Measurements from ENCODE around the gene GNL1. TPM values are rescaled to one million over a fixed set of nuclear protein-coding genes. Genes with fewer than 3 reads are reported as not detected.

Gene GNL1
- total and polyA plus RNA-seq, 4 donors, result 10.1 to 18.2 (median 13.2) TPM

- no peaks in the 10 kb centered on the region for H3K9me3 ChIP-seq (ENCODE audit: control insufficient read depth in 4 of 4, low read length in 3 of 4)
- H3K4me3 ChIP-seq (ENCODE audit: low read depth in 1 of 3, low read length in 3 of 3), result no peak overlapping the region
- H3K4me1 ChIP-seq (ENCODE audit: control insufficient read depth in 4 of 4, insufficient read depth in 4 of 4, low read length in 3 of 4), result peaks cover 10 to 60% (median 56%) of the 10 kb centered on the region in 4 donors
- TF ChIP-seq CTCF (IDR thresholded peaks at IDR 0.05; ENCODE audit: low read depth, low read length, missing input control) (no peak), HNF4G (IDR thresholded peaks at IDR 0.05) (no peak), TAF1 (conservative IDR thresholded peaks at IDR 0.05) (no peak), ATF3 (IDR thresholded peaks at IDR 0.05) (peak; percentile 49), YY1 (IDR thresholded peaks at IDR 0.05) (peak; percentile 50), GABPA (IDR thresholded peaks at IDR 0.05 in 1 of 2, conservative IDR thresholded peaks at IDR 0.05 in 1 of 2) (peak in 1 of 2 donors; percentile 77), SP1 (IDR thresholded peaks at IDR 0.05) (peak; percentile 64), RAD21 (IDR thresholded peaks at IDR 0.05) (peak; percentile 11 to 28), HNF4A (conservative IDR thresholded peaks at IDR 0.05) (peak; percentile 45 to 59), JUND (IDR thresholded peaks at IDR 0.05) (peak in 1 of 2 donors; percentile 23), ZBTB33 (IDR thresholded peaks at IDR 0.05) (peak; percentile 38), NR2F2 (IDR thresholded peaks at IDR 0.05) (no peak), EGR1 (IDR thresholded peaks at IDR 0.05; ENCODE audit: low read depth in 2 of 2) (no peak), RXRA (IDR thresholded peaks at IDR 0.05) (peak; percentile 92 to 93), FOXA2 (IDR thresholded peaks at IDR 0.05) (peak; percentile 45), MAX (IDR thresholded peaks at IDR 0.05) (peak; percentile 56)
- TF ChIP-seq, protein P1, sequence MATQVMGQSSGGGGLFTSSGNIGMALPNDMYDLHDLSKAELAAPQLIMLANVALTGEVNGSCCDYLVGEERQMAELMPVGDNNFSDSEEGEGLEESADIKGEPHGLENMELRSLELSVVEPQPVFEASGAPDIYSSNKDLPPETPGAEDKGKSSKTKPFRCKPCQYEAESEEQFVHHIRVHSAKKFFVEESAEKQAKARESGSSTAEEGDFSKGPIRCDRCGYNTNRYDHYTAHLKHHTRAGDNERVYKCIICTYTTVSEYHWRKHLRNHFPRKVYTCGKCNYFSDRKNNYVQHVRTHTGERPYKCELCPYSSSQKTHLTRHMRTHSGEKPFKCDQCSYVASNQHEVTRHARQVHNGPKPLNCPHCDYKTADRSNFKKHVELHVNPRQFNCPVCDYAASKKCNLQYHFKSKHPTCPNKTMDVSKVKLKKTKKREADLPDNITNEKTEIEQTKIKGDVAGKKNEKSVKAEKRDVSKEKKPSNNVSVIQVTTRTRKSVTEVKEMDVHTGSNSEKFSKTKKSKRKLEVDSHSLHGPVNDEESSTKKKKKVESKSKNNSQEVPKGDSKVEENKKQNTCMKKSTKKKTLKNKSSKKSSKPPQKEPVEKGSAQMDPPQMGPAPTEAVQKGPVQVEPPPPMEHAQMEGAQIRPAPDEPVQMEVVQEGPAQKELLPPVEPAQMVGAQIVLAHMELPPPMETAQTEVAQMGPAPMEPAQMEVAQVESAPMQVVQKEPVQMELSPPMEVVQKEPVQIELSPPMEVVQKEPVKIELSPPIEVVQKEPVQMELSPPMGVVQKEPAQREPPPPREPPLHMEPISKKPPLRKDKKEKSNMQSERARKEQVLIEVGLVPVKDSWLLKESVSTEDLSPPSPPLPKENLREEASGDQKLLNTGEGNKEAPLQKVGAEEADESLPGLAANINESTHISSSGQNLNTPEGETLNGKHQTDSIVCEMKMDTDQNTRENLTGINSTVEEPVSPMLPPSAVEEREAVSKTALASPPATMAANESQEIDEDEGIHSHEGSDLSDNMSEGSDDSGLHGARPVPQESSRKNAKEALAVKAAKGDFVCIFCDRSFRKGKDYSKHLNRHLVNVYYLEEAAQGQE (IDR thresholded peaks at IDR 0.05), result no peak
- H3K36me3 ChIP-seq (ENCODE audit: control insufficient read depth in 4 of 4, insufficient read depth in 3 of 4, low read depth in 1 of 4, low read length in 3 of 4), result peaks cover 0 to 11% (median 4%) of the 10 kb centered on the region in 4 donors
- no peaks in the 10 kb centered on the region for H3K27me3 ChIP-seq (ENCODE audit: control insufficient read depth in 4 of 4, insufficient read depth in 4 of 4, low read length in 3 of 4)
- H3K9ac ChIP-seq (ENCODE audit: low read depth in 1 of 2, low read length in 2 of 2), result peak overlapping the region in 1 of 2 donors; percentile 86
- no peak for DNase-seq (ENCODE audit: low spot score)
- H3K27ac ChIP-seq (ENCODE audit: low read depth in 1 of 2, low read length in 2 of 2), result peak overlapping the region; percentile 80 to 89
Observed at GRCh38 chr6:30565772-30566171, 9.5 kb upstream of the GNL1 start.
